ENCODE data around the gene GPRC5A.
"Not testable (repeated sequence)": the region's sequence is repeated elsewhere in the genome, so short reads cannot be mapped to it uniquely, and the experiment has no call there.

GPRC5A gene

GRCh38 chr12:12891080-12891880, at the start of gene GPRC5A:
GPRC5A (plus strand) TSS chr12:12891562; CDS start chr12:12908250, 16,688 bp downstream.
- peak in 21 of 58 donors; percentile 2 to 73 (median 15) for DNase-seq

- DNase-seq = no peak
Measured at GRCh38 chr12:12845794-12846243, 45.5 kb upstream of the GPRC5A start.

GRCh38 chr12:12846780-12847179, 44.6 kb upstream of the GPRC5A start:
- not testable (repeated sequence) for DNase-seq

GRCh38 chr12:12853435-12853834, 37.9 kb upstream of the GPRC5A start:
- no peak for DNase-seq

- no peak for DNase-seq
Measured at GRCh38 chr12:12859690-12860089, 31.7 kb upstream of the GPRC5A start.

GRCh38 chr12:12864243-12864642, 27.1 kb upstream of the GPRC5A start:
- DNase-seq = no peak

- no peak for DNase-seq
Measured at GRCh38 chr12:12868477-12869235, 22.7 kb upstream of the GPRC5A start.

- no peak for DNase-seq
Measured at GRCh38 chr12:12870465-12870864, 20.9 kb upstream of the GPRC5A start.

- DNase-seq = no peak
Measured at GRCh38 chr12:12871587-12872138, 19.7 kb upstream of the GPRC5A start.

GRCh38 chr12:12872139-12872933, 19.0 kb upstream of the GPRC5A start:
- DNase-seq = no peak

- DNase-seq = no peak
Measured at GRCh38 chr12:12872934-12873275, 18.5 kb upstream of the GPRC5A start.

- no peak for DNase-seq
Measured at GRCh38 chr12:12874029-12874428, 17.3 kb upstream of the GPRC5A start.

GRCh38 chr12:12875301-12875700, 16.1 kb upstream of the GPRC5A start:
- not testable (repeated sequence) for DNase-seq

- no peak for DNase-seq
Measured at GRCh38 chr12:12877153-12877768, 14.1 kb upstream of the GPRC5A start.

GRCh38 chr12:12877781-12878455, 13.4 kb upstream of the GPRC5A start:
- no peak for DNase-seq

GRCh38 chr12:12880537-12880936, 10.8 kb upstream of the GPRC5A start:
- no peak for DNase-seq

- DNase-seq = no peak
Measured at GRCh38 chr12:12881151-12881909, 10.0 kb upstream of the GPRC5A start.

- no peak for DNase-seq
Measured at GRCh38 chr12:12882288-12882687, 9.1 kb upstream of the GPRC5A start.

GRCh38 chr12:12883369-12884001, 7.9 kb upstream of the GPRC5A start:
- no peak for DNase-seq
